Measurements from ENCODE around the gene TMEM132C. TPM values are rescaled to one million over a fixed set of nuclear protein-coding genes. Genes with fewer than 3 reads are reported as not detected.

TMEM132C gene
- total RNA-seq (2022): not detected in 2 replicates
- not detected for Bru-seq, nascent RNA
- percentile 0 among the genes with signal in this experiment for BruChase-seq, experiment 1, labeled RNA remaining after a 6-hour chase
- not detected for BruChase-seq, experiment 2, labeled RNA remaining after a 2-hour chase
- long read RNA-seq: 0 reads

DNA sequence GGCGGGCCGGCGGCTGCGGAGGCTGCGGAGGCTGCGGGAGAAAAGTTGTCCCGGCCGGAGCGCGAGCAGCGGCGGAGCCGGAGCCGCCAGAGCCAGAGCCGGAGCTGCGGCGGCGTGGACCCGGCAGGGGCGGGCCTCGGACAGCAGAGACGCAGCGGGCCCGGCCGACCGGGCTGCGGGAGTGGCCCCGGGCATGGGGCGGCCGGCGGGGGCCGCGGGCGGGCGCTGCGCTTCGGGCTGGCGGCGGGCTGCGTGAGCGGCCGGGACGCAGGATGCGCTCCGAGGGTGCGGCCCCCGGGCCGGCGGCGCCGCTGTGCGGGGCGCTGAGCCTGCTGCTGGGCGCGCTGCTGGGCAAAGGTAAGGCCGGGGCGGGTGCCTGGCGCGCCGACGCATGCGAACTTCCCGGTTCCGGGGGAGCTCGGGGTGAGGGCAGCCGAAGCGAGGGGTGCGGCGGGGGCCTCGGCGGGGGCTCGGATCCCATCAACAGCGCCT lies at the start of gene TMEM132C:
TMEM132C (plus strand) TSS at position 40 of the 492 bp plus-strand sequence; CDS start at position 273, 233 bp downstream.
- Mint-ChIP-seq H3K4me1 (ENCODE audit: insufficient read depth, unreplicated experiment) (no peaks in the 10 kb centered on the region), H3K36me3 (ENCODE audit: insufficient read depth, unreplicated experiment) (no peaks in the 10 kb centered on the region), H3K27ac (ENCODE audit: low read depth, unreplicated experiment) (no peak within 1 kb of the TSS), H3K9me3 (ENCODE audit: unreplicated experiment) (peaks cover 21% of the 10 kb centered on the region), H3K4me3 (ENCODE audit: unreplicated experiment) (no peak within 1 kb of the TSS), H3K27me3 (ENCODE audit: insufficient read depth, unreplicated experiment) (no peaks in the 10 kb centered on the region)
- DNase-seq (ENCODE audit: unreplicated experiment): no peak
- BruUV-seq (replicated peaks): no TSS peak
- intact Hi-C loops (cut with micrococcal nuclease): no loop called here
- ChIA-PET CTCF (no interaction called here), POLR2A (no interaction called here)
- TF ChIP-seq, protein P1, sequence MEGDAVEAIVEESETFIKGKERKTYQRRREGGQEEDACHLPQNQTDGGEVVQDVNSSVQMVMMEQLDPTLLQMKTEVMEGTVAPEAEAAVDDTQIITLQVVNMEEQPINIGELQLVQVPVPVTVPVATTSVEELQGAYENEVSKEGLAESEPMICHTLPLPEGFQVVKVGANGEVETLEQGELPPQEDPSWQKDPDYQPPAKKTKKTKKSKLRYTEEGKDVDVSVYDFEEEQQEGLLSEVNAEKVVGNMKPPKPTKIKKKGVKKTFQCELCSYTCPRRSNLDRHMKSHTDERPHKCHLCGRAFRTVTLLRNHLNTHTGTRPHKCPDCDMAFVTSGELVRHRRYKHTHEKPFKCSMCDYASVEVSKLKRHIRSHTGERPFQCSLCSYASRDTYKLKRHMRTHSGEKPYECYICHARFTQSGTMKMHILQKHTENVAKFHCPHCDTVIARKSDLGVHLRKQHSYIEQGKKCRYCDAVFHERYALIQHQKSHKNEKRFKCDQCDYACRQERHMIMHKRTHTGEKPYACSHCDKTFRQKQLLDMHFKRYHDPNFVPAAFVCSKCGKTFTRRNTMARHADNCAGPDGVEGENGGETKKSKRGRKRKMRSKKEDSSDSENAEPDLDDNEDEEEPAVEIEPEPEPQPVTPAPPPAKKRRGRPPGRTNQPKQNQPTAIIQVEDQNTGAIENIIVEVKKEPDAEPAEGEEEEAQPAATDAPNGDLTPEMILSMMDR (IDR thresholded peaks at IDR 0.05; ENCODE audit: unreplicated experiment): no peak

DNA sequence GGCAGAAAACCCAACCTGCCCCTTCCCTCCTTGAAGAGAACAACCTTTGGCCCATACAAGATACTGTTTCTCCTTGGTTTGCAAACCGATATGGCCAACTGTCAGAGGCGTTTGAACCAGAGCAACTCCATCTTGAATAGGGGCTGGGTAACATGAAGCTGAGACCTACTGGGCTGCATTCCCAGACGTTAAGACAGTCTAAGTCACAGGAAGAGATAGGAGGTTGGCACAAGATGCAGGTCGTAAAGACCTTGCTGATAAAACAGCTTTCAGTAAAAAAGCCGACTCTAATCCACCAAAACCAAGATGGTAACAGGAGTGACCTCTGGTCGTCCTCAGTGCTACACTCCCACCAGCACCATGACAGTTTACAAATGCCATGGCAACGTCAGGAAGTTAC lies 42.7 kb upstream of the TMEM132C start:
- intact Hi-C loops (cut with micrococcal nuclease): no loop called here
- H3K27ac Mint-ChIP-seq (ENCODE audit: low read depth, unreplicated experiment): no peak overlapping the region
- BruUV-seq (replicated peaks): no TSS peak
- no peaks in the 10 kb centered on the region for H3K27me3 Mint-ChIP-seq (ENCODE audit: insufficient read depth, unreplicated experiment)
- ChIA-PET POLR2A (interaction anchor here (0.7 kb wide), 1 partner anchor 1801 kb away, joined by 4 read pairs; no protein-coding TSS in a partner anchor), CTCF (interaction anchor here (0.5 kb wide), 1 partner anchor 20 kb away, joined by 3 read pairs; no protein-coding TSS in a partner anchor)
- TF ChIP-seq, protein P1 (IDR thresholded peaks at IDR 0.05; ENCODE audit: unreplicated experiment): no peak
- H3K9me3 Mint-ChIP-seq (ENCODE audit: unreplicated experiment): peaks cover 56% of the 10 kb centered on the region
- H3K4me1 Mint-ChIP-seq (ENCODE audit: insufficient read depth, unreplicated experiment): no peaks in the 10 kb centered on the region
- H3K36me3 Mint-ChIP-seq (ENCODE audit: insufficient read depth, unreplicated experiment): no peaks in the 10 kb centered on the region
- DNase-seq (ENCODE audit: unreplicated experiment): no peak
- no peak overlapping the region for H3K4me3 Mint-ChIP-seq (ENCODE audit: unreplicated experiment)

DNA sequence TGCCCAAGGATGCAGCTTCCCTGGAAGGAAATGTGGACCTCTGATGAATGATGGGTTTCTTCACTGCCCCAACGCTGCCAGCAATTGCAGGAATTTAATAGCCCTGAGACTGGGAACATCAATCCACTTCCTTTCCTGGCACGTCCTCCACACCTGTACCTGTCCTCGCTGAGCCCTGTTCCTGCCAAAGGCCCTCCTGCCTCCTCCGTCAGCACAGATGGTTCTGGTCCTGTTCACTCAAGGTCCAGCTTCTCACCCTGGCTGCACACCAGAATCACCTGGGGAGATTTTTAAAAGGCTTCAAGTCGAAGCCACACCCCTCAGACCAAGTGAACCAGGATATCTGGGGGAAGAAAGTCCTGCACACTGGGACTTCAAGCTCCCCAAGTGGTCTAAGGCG lies 38.4 kb upstream of the TMEM132C start:
- ChIA-PET CTCF (interaction anchor here (0.6 kb wide), 1 partner anchor 487 kb away, joined by 3 read pairs; no protein-coding TSS in a partner anchor), POLR2A (no interaction called here)
- TF ChIP-seq, protein P1 (IDR thresholded peaks at IDR 0.05; ENCODE audit: unreplicated experiment): no peak
- Mint-ChIP-seq H3K27ac (ENCODE audit: low read depth, unreplicated experiment) (no peak overlapping the region), H3K4me1 (ENCODE audit: insufficient read depth, unreplicated experiment) (no peaks in the 10 kb centered on the region), H3K9me3 (ENCODE audit: unreplicated experiment) (peaks cover 52% of the 10 kb centered on the region), H3K36me3 (ENCODE audit: insufficient read depth, unreplicated experiment) (no peaks in the 10 kb centered on the region), H3K4me3 (ENCODE audit: unreplicated experiment) (no peak overlapping the region), H3K27me3 (ENCODE audit: insufficient read depth, unreplicated experiment) (no peaks in the 10 kb centered on the region)
- no TSS peak for BruUV-seq (replicated peaks)
- intact Hi-C loops (cut with micrococcal nuclease): no loop called here
- DNase-seq (ENCODE audit: unreplicated experiment): no peak

DNA sequence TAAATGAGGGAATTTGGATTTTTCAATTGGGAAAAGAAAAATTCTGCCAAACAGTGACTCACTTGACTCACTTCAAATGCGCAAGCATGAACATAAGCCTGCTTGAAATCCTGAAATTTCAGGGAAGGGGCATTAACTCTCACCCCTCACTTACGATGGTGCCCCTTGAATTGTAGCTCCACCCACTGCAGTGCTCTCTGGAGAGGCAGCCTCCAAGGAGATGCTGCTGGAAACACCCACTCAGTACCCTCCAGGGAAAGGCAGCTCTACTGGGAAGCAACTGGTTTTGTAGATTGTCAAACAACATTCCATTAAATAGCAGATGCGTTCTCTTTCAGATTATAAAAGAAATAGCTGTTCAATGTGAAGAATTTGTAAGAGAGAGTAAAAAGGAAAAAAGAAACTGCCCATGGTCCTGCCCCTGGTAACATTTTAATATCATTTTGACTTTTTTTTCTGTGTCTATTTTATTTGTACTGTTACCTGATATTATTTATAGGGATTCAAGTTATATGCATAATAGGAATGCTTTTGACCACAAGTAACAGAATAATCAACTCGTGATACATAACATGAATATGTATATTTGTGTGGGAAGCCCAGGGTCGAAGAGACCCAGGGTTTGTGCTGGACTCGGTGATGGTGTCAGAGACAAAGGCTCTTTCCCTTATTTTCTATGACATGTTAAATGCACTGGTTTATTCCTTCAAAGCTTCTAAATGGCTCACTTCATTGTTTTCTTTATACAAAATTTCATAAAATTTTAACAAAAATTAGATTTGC lies 31.1 kb upstream of the TMEM132C start:
- no peaks in the 10 kb centered on the region for H3K4me1 Mint-ChIP-seq (ENCODE audit: insufficient read depth, unreplicated experiment)

More for the DNA sequence above, 31.1 kb upstream of the TMEM132C start:
- H3K4me3 Mint-ChIP-seq (ENCODE audit: unreplicated experiment): no peak overlapping the region
- no peak for DNase-seq (ENCODE audit: unreplicated experiment)
- CTCF ChIA-PET: interaction anchor here (0.7 kb wide), 1 partner anchor 15 kb away, joined by 4 read pairs; no protein-coding TSS in a partner anchor
- H3K36me3 Mint-ChIP-seq (ENCODE audit: insufficient read depth, unreplicated experiment): no peaks in the 10 kb centered on the region
- BruUV-seq (replicated peaks): no TSS peak
- POLR2A ChIA-PET: no interaction called here
- intact Hi-C loops (cut with micrococcal nuclease): no loop called here
- TF ChIP-seq, protein P1 (IDR thresholded peaks at IDR 0.05; ENCODE audit: unreplicated experiment): no peak
- no peaks in the 10 kb centered on the region for H3K27me3 Mint-ChIP-seq (ENCODE audit: insufficient read depth, unreplicated experiment)
- H3K27ac Mint-ChIP-seq (ENCODE audit: low read depth, unreplicated experiment): no peak overlapping the region
- H3K9me3 Mint-ChIP-seq (ENCODE audit: unreplicated experiment): peaks cover 27% of the 10 kb centered on the region
